Heart left ventricle (tissue), 16 donors: ENCODE results near the gene LRRC46. TPM values are rescaled to one million over a fixed set of nuclear protein-coding genes. Genes with fewer than 3 reads are reported as not detected.

ENCODE experiments used
- ATAC-seq, 4 donors: fragments of 200-7000 bp; cut with Tn5 transposase; one replicate each; pipeline ENCODE4 v1.9.1; 2020 to 2022; ENCODE audit warnings: moderate library complexity in 4 of 4, mild to moderate bottlenecking in 3 of 4, moderate number of reproducible peaks in 1 of 4
- DNase-seq, 5 donors: peaks; one replicate each; pipeline ENCODE4 v3.0.0-alpha.2; 2020
- H3K27ac ChIP-seq, 12 donors: fragments of 200-600 bp; sonication (generic) in 4 of 12; one replicate each; pipeline versions ENCODE4 v1.5.0 to v1.8.0; 2016 to 2022; ENCODE audit warnings: mild to moderate bottlenecking in 2 of 12
- H3K27me3 ChIP-seq, 9 donors: fragments of 200-600 bp; sonication (generic) in 2 of 9; one replicate each; pipeline versions ENCODE4 v1.5.1 to v1.8.0; 2016 to 2022; ENCODE audit warnings: mild to moderate bottlenecking in 3 of 9
- H3K36me3 ChIP-seq, 9 donors: fragments of 200-600 bp; sonication (generic) in 2 of 9; one replicate each; pipeline versions ENCODE4 v1.5.0 to v1.8.0; 2018 to 2022; ENCODE audit warnings: mild to moderate bottlenecking in 2 of 9
- H3K4me1 ChIP-seq, 12 donors: fragments of 200-600 bp; sonication (generic) in 4 of 12; one replicate each; pipeline versions ENCODE4 v1.5.0 to v1.8.0; 2016 to 2022; ENCODE audit warnings: mild to moderate bottlenecking in 3 of 12
- H3K4me3 ChIP-seq, 12 donors: fragments of 200-600 bp; sonication (generic) in 4 of 12; one replicate each; pipeline versions ENCODE4 v1.5.0 to v1.8.0; 2017 to 2022; ENCODE audit warnings: mild to moderate bottlenecking in 9 of 12, moderate library complexity in 4 of 12
- H3K9me3 ChIP-seq, 12 donors: fragments of 200-600 bp; sonication (generic) in 4 of 12; one replicate each; pipeline versions ENCODE4 v1.5.0 to v1.8.0; 2016 to 2022; ENCODE audit warnings: mild to moderate bottlenecking in 1 of 12
- CTCF ChIP-seq, 12 donors: fragments of 200-600 bp; sonication (generic) in 4 of 12; IDR thresholded peaks; one replicate each; pipeline versions ENCODE4 v1.5.0 to v1.8.0; 2018 to 2022; ENCODE audit warnings: antibody characterized with exemption in 12 of 12, mild to moderate bottlenecking in 5 of 12
- POLR2A ChIP-seq, 2 donors: fragments of 450-650 bp; IDR thresholded peaks; one replicate each; pipeline ENCODE4 v1.6.1; 2017; ENCODE audit warnings: antibody characterized with exemption in 2 of 2, mild to moderate bottlenecking in 2 of 2, moderate library complexity in 2 of 2
- WGBS, 4 donors: extraction: QIAGEN DNeasy Blood & Tissue Kit in 2 of 4; methylation state at CpG; one replicate each; pipeline versions ENCODE4 v1.1.5 to v1.1.7; 2013 to 2018; 5-methylcytosine and 5-hydroxymethylcytosine counted together
- intact Hi-C, 10 donors: fragments of 100-400 bp; cut with DNase I; formaldehyde crosslinking; loops; one replicate each; pipeline versions ENCODE4 v1.11.1 to v1.14.2; 2022
- polyA plus RNA-seq, 2 donors: library from polyadenylated mRNA; stranded (reverse); fragments of 200-250 nt; gene quantifications; one replicate each; pipeline ENCODE4 v1.2.3, GENCODE V29; 2013
- total RNA-seq, 9 donors: library from RNA; depleted of rRNA in 2 of 9; stranded (reverse); fragments of >200 nt in 2 of 9; fragmentation: NEBNext Ultra II Directional in 3 of 9; extraction: Animal tissue kit (Norgen Biotek cat#: 25700) in 3 of 9; gene quantifications; one replicate each; pipeline versions ENCODE4 v1.1.0 to v1.2.4, GENCODE V29; 2016 to 2023
- donor health status: ischemic (EF 13 %, LVEDD 7.1; RV severe dilation, severe dysfunction).
- donor health status: healthy with polysubstance abuse.
- donor health status: DM: no; HTN: yes; CAD: no.
- donor health status: DM: no; HTN: no; CAD: no.
- donor health status: ischemic (EF 25% LVEDD 6.9; RV normal size, moderate dysfunction).
- donor health status: ischemic (EF 25% LVEDD 5.7; RV mildly dilated, moderate dysfunction).
- donor health status: healthy.
- donor health status: DM: yes; HTN: yes; CAD: no.
- donor health status: ischemic (EF 35%, LVEDD 5.7; RV mildly dilated, moderate dysfunction).
- donor health status: nonischemic (EF 11% LVEDD 7.7; RV severe dilation, severe dysfunction).
- donor health status: DM: yes; HTN: yes; CAD: no.
- donor health status: PGD.
- donor health status: ischemic (EF 29% LVEDD 5.4; RV normal size, mild dysfunction).
- donor health status: nonischemic (EF 23%, LVEDD 6.1; RV moderate dilation, normal function).

The LRRC46 gene
- total and polyA plus RNA-seq, 11 donors = 0.17 to 0.44 (median 0.32) TPM; not detected in 2

DNA sequence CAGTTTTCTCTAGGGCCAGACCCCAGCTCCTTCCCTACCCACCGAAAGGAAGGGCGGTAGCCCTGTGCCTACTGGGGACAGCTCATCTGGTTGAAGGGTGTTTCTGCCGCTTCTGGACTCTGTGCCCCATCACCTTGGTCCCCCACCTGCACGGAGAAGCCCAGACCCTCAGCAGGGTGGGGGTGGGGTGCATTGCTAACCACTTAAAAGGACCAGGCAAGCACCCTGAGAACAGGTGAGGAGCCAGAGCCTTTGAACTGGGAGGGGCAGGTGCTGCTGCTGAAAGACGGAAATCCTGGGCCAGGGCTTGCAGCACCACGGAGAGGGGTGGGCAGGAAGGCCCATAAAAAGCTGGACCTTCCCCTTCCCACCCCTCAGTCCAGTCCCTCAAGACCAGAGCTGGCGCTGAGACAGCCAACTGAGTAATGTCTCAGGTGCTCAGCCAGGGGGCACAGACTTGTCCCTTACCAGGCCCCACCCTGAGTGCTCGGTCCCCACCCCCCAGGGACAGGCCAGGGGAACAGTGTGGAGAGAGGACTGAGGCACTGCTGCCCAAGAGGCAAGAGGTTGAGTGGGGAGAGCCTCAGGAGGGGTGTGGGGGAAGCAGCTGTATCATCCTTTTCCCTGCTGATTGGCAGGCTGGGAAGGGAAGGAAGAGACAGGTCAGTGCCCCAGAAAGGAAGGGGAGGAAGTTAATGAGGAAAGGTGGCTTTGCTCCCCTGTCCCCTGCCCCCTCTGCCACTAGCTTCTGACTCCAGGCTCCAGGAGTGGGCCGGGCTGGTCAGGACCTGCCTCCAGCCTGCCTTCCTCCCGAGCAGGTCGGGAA is 53.6 kb downstream of the LRRC46 start:
- Histone ChIP-seq H3K9me3 (no peaks in the 10 kb centered on the region), H3K27ac (no peak overlapping the region), H3K27me3 (no peaks in the 10 kb centered on the region), H3K36me3 (no peaks in the 10 kb centered on the region), H3K4me1 (peaks cover 0 to 29% (median 3%) of the 10 kb centered on the region in 12 donors), H3K4me3 (no peak overlapping the region)
- TF ChIP-seq POLR2A (IDR thresholded peaks at IDR 0.05) = no peak
- no peak for TF ChIP-seq CTCF (IDR thresholded peaks at IDR 0.05)
- ATAC-seq = peak in 2 of 4 donors; percentile 5 to 16
- DNase-seq = peak in 1 of 5 donors; percentile 51
- WGBS, 4 donors = 58 to 71% (median 62%) methylated on average over 5 to 11 of the region's 11 CpGs
- intact Hi-C loops = no loop called here

Other genes starting within 250 kb of the LRRC46 start
- gene KPNB1, start 181.8 kb upstream of the LRRC46 start, total RNA-seq = 100 to 1,000 TPM; 118 to 236 (median 192) TPM
- 100 to 1,000 TPM in 1 of 2 donors, 10 to 100 TPM in 1; 30.7 to 136 TPM for gene KPNB1, start 181.8 kb upstream of the LRRC46 start, polyA plus RNA-seq
- 10 to 100 TPM; 11.3 to 24.8 (median 12.0) TPM for gene TBKBP1, start 137.5 kb upstream of the LRRC46 start, total RNA-seq
- gene TBKBP1, start 137.5 kb upstream of the LRRC46 start, polyA plus RNA-seq = 10 to 100 TPM; 14.8 to 23.8 TPM
- 1 to 10 TPM in 1 of 9 donors, under 1 TPM in 6, not detected in 2; 0.09 to 3.2 (median 0.28) TPM for gene TBX21, start 98.4 kb upstream of the LRRC46 start, total RNA-seq
- under 1 TPM; 0.07 to 0.15 TPM for gene TBX21, start 98.4 kb upstream of the LRRC46 start, polyA plus RNA-seq
- gene OSBPL7, start 9.9 kb upstream of the LRRC46 start, total RNA-seq = 1 to 10 TPM; 1.5 to 7.4 (median 5.8) TPM
- gene OSBPL7, start 9.9 kb upstream of the LRRC46 start, polyA plus RNA-seq = 1 to 10 TPM; 3.0 to 5.2 TPM
- 10 to 100 TPM; 45.8 to 79.2 (median 63.2) TPM for gene MRPL10, start 129 bp upstream of the LRRC46 start, total RNA-seq
- 10 to 100 TPM; 43.8 to 64.5 TPM for gene MRPL10, start 129 bp upstream of the LRRC46 start, polyA plus RNA-seq
- 10 to 100 TPM; 29.4 to 42.9 (median 33.9) TPM for gene SCRN2, start 9.6 kb downstream of the LRRC46 start, total RNA-seq
- 10 to 100 TPM; 17.5 to 58.5 TPM for gene SCRN2, start 9.6 kb downstream of the LRRC46 start, polyA plus RNA-seq
- gene SP6, start 19.5 kb downstream of the LRRC46 start, total RNA-seq = under 1 TPM in 7 of 9 donors, not detected in 2; 0.12 to 0.88 (median 0.32) TPM
- 1 to 10 TPM in 1 of 2 donors, under 1 TPM in 1; 0.19 to 2.5 TPM for gene SP6, start 19.5 kb downstream of the LRRC46 start, polyA plus RNA-seq
- 10 to 100 TPM; 11.1 to 21.2 (median 16.7) TPM for gene SP2, start 64.6 kb downstream of the LRRC46 start, total RNA-seq
- gene SP2, start 64.6 kb downstream of the LRRC46 start, polyA plus RNA-seq = 10 to 100 TPM in 1 of 2 donors, 1 to 10 TPM in 1; 4.1 to 15.8 TPM
- gene PNPO, start 109.9 kb downstream of the LRRC46 start, total RNA-seq = 10 to 100 TPM; 24.2 to 45.0 (median 36.1) TPM
- 10 to 100 TPM; 12.6 to 16.1 TPM for gene PNPO, start 109.9 kb downstream of the LRRC46 start, polyA plus RNA-seq
- gene PRR15L, start 126.2 kb downstream of the LRRC46 start, total RNA-seq = 1 to 10 TPM in 1 of 9 donors, not detected in 8; 2.7 TPM
- gene PRR15L, start 126.2 kb downstream of the LRRC46 start, polyA plus RNA-seq = under 1 TPM in 1 of 2 donors, not detected in 1; 0.04 TPM
- 10 to 100 TPM; 41.2 to 80.9 (median 53.6) TPM for gene CDK5RAP3, start 139.4 kb downstream of the LRRC46 start, total RNA-seq
- 10 to 100 TPM; 53.8 to 56.6 TPM for gene CDK5RAP3, start 139.4 kb downstream of the LRRC46 start, polyA plus RNA-seq
- 10 to 100 TPM; 35.4 to 64.3 (median 54.8) TPM for gene COPZ2, start 206.1 kb downstream of the LRRC46 start, total RNA-seq
- gene COPZ2, start 206.1 kb downstream of the LRRC46 start, polyA plus RNA-seq = 10 to 100 TPM; 13.2 to 48.2 TPM
- 1,000 to 10,000 TPM in 1 of 9 donors, 100 to 1,000 TPM in 8; 375 to 1,055 (median 606) TPM for gene NFE2L1, start 216.7 kb downstream of the LRRC46 start, total RNA-seq
- 100 to 1,000 TPM; 254 to 385 TPM for gene NFE2L1, start 216.7 kb downstream of the LRRC46 start, polyA plus RNA-seq